CD4-positive, alpha-beta T cell (primary cell): ENCODE results near the gene MPHOSPH9. TPM values are rescaled to one million over a fixed set of nuclear protein-coding genes. Genes with fewer than 3 reads are reported as not detected.
A peak's percentile ranks its signal among the peaks of the same experiment; 100 is the strongest.
"Not testable (repeated sequence)": the region's sequence is repeated elsewhere in the genome, so short reads cannot be mapped to it uniquely, and the experiment has no call there.

ENCODE experiments used
- ATAC-seq: fragments of 200-7000 bp; cut with Tn5 transposase; one replicate; pipeline ENCODE4 v1.10.0; 2022; ENCODE audit warnings: mild to moderate bottlenecking; ENCODE audit not compliant: poor library complexity
- CTCF ChIA-PET: fragments of 350-600 bp; sonication (Branson Sonifier 250); formaldehyde crosslinking; loops from one replicate; lab custom pipeline; 2021; ENCODE audit warnings: antibody characterized with exemption, inconsistent platforms; lab: Charles Lee
- POLR2A ChIA-PET: fragments of 350-600 bp; sonication (Branson Sonifier 250); formaldehyde crosslinking; loops from one replicate; lab custom pipeline; 2021; ENCODE audit warnings: antibody characterized with exemption, inconsistent platforms; lab: Charles Lee
- DNase-seq, 14 experiments: peaks; one replicate each; pipeline ENCODE4 v3.0.0-alpha.2; 2013 to 2020; ENCODE audit warnings: mixed read lengths in 2 of 14
- H3K27ac ChIP-seq, 2 donors: one replicate each; pipeline versions ENCODE4 v1.5.1 to v1.7.0; 2013; ENCODE audit warnings: low read length in 2 of 2, low read depth in 1 of 2, mild to moderate bottlenecking in 1 of 2
- H3K27me3 ChIP-seq, 2 experiments: 1 replicate in 1 of 2; 2 replicates in 1 of 2; pipeline versions ENCODE4 v1.6.1 to v1.7.0; 2013; ENCODE audit warnings: low read length in 2 of 2, control low read depth in 1 of 2, mild to moderate bottlenecking in 1 of 2, moderate library complexity in 1 of 2; ENCODE audit not compliant: insufficient read depth in 2 of 2, control insufficient read depth in 1 of 2
- H3K36me3 ChIP-seq: one replicate; pipeline ENCODE4 v1.6.1; 2013; ENCODE audit warnings: low read length, control low read depth; ENCODE audit not compliant: insufficient read depth
- H3K4me1 ChIP-seq: one replicate; pipeline ENCODE4 v1.6.1; 2013; ENCODE audit warnings: low read length, control low read depth; ENCODE audit not compliant: insufficient read depth
- H3K4me3 ChIP-seq: one replicate; pipeline ENCODE4 v1.5.1; 2013; ENCODE audit warnings: mild to moderate bottlenecking, low read length, moderate library complexity
- H3K9me3 ChIP-seq, 2 experiments: 1 replicate in 1 of 2; 2 replicates in 1 of 2; pipeline versions ENCODE4 v1.6.1 to v1.7.0; 2013; ENCODE audit warnings: low read length in 2 of 2, mild to moderate bottlenecking in 2 of 2, control low read depth in 1 of 2, moderate library complexity in 1 of 2; ENCODE audit not compliant: control insufficient read depth in 1 of 2, insufficient read depth in 1 of 2
- H3K27ac Mint-ChIP-seq: one replicate; pipeline ENCODE4 v1.8.0; 2020; ENCODE audit warnings: mixed read lengths
- H3K27me3 Mint-ChIP-seq: one replicate; pipeline ENCODE4 v1.8.0; 2021; ENCODE audit warnings: mixed read lengths
- H3K36me3 Mint-ChIP-seq: one replicate; pipeline ENCODE4 v1.8.0; 2021; ENCODE audit warnings: low read depth, mixed read lengths
- H3K4me1 Mint-ChIP-seq: one replicate; pipeline ENCODE4 v1.8.0; 2021; ENCODE audit warnings: low read depth, mixed read lengths
- H3K4me3 Mint-ChIP-seq: one replicate; pipeline ENCODE4 v1.8.0; 2020; ENCODE audit warnings: mild to moderate bottlenecking, mixed read lengths
- H3K9me3 Mint-ChIP-seq: one replicate; pipeline ENCODE4 v1.8.0; 2020; ENCODE audit warnings: mixed read lengths
- intact Hi-C, 2 experiments: fragments of 100-400 bp; cut with DNase I in 1 of 2; cut with micrococcal nuclease in 1 of 2; formaldehyde crosslinking; loops; one replicate each; pipeline versions ENCODE4 v1.15.1 to v1.9.0; 2023 to 2025; cut with DNase I, micrococcal nuclease
- total RNA-seq, 174 experiments: library from RNA in 2 of 174; stranded (reverse) in 2 of 174; gene quantifications; one replicate each; pipeline ENCODE4 v1.2.3 and lab custom pipeline; 2021 to 2026
- TF ChIP-seq, protein P1 (sequence below): fragments of 200-600 bp; IDR thresholded peaks from one replicate; pipeline ENCODE4 v1.8.0; 2022; ENCODE audit warnings: antibody characterized with exemption, mild to moderate bottlenecking

MPHOSPH9 gene
- total RNA-seq, 2 experiments from 2014 or later, result 80.9 to 84.5 TPM

- Mint-ChIP-seq H3K36me3 (peaks cover 57% of the 10 kb centered on the region), H3K4me3 (no peak overlapping the region), H3K4me1 (peaks cover 29% of the 10 kb centered on the region), H3K27ac (no peak overlapping the region), H3K9me3 (no peaks in the 10 kb centered on the region), H3K27me3 (no peaks in the 10 kb centered on the region)
- Histone ChIP-seq H3K9me3 (no peaks in the 10 kb centered on the region), H3K4me3 (no peak overlapping the region), H3K4me1 (peaks cover 25% of the 10 kb centered on the region), H3K27me3 (no peaks in the 10 kb centered on the region), H3K27ac (no peak overlapping the region), H3K36me3 (peaks cover 52% of the 10 kb centered on the region)
- intact Hi-C loops, result no loop called here
- TF ChIP-seq, protein P1, sequence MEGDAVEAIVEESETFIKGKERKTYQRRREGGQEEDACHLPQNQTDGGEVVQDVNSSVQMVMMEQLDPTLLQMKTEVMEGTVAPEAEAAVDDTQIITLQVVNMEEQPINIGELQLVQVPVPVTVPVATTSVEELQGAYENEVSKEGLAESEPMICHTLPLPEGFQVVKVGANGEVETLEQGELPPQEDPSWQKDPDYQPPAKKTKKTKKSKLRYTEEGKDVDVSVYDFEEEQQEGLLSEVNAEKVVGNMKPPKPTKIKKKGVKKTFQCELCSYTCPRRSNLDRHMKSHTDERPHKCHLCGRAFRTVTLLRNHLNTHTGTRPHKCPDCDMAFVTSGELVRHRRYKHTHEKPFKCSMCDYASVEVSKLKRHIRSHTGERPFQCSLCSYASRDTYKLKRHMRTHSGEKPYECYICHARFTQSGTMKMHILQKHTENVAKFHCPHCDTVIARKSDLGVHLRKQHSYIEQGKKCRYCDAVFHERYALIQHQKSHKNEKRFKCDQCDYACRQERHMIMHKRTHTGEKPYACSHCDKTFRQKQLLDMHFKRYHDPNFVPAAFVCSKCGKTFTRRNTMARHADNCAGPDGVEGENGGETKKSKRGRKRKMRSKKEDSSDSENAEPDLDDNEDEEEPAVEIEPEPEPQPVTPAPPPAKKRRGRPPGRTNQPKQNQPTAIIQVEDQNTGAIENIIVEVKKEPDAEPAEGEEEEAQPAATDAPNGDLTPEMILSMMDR, result no peak
- ATAC-seq, result no peak
- no peak for DNase-seq
- ChIA-PET POLR2A (interaction anchor here (1.1 kb wide), 1 partner anchor 21 kb away, joined by 3 read pairs; the partner anchor contains the start of genes MPHOSPH9 and MTRFR), CTCF (no interaction called here)
These were observed 20.9 kb upstream of the MPHOSPH9 start for GRCh38 chr12:123253641-123254459.

- H3K27me3 ChIP-seq, H3K4me3 Mint-ChIP-seq, H3K9me3 Mint-ChIP-seq, DNase-seq, H3K27ac ChIP-seq, POLR2A ChIA-PET, intact Hi-C loops, ATAC-seq, H3K9me3 ChIP-seq, H3K27me3 Mint-ChIP-seq, H3K27ac Mint-ChIP-seq, H3K4me3 ChIP-seq: not testable (repeated sequence)
- H3K36me3 ChIP-seq, result peaks cover 49% of the 10 kb centered on the region
- H3K4me1 ChIP-seq, result peaks cover 28% of the 10 kb centered on the region
- Mint-ChIP-seq H3K4me1 (peaks cover 44% of the 10 kb centered on the region), H3K36me3 (peaks cover 69% of the 10 kb centered on the region)
- CTCF ChIA-PET, result interaction anchor here (0.9 kb wide), 1 partner anchor 14 kb away, joined by 3 read pairs; no protein-coding TSS in a partner anchor
These were observed 19.4 kb upstream of the MPHOSPH9 start for GRCh38 chr12:123252365-123252764.

DNA sequence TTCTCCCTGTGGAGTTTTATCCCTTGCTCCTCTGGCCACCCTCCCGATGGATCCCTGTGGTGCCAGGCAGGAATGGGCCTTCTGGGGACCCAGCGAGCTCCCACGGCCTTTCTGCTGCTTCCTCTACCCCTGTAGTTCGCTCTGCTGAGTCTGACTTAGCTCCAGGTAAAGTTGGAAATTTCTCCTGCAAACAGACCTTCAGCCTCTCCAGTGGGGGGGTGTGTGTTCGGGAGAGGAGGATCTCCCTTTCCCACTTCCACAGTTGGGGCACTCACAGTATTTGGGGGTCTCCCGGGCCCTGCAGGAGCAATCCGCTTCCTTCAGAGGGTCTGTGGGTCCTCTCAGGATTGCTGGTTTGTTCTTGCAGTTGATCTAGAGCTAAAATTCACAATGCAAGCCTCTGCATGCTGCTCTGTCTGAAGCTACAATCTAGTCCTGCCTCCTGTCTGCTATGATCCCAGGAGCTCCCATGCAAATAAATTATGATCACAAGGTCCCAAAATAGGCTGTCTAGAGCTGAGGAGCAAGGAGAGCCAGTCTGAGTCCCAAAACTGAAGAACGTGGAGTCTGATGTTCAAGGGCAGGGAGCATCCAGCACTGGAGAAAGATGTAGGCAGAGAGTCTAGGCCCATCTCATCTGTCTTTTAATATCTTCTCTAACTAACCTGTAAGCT, 18.6 kb upstream of the MPHOSPH9 start:
- peaks cover 29% of the 10 kb centered on the region for H3K4me1 ChIP-seq
- ChIA-PET CTCF (interaction anchor here (0.9 kb wide), 1 partner anchor 14 kb away, joined by 3 read pairs; no protein-coding TSS in a partner anchor), POLR2A (no interaction called here)
- no peak overlapping the region for H3K4me3 Mint-ChIP-seq
- peaks cover 43% of the 10 kb centered on the region for H3K36me3 ChIP-seq
- H3K9me3 ChIP-seq, result no peaks in the 10 kb centered on the region
- intact Hi-C loops, result no loop called here
- ATAC-seq (no peak), DNase-seq (no peak)
- no peaks in the 10 kb centered on the region for H3K27me3 Mint-ChIP-seq
- H3K27me3 ChIP-seq, result no peaks in the 10 kb centered on the region
- TF ChIP-seq, protein P1, result no peak
- H3K9me3 Mint-ChIP-seq, result no peaks in the 10 kb centered on the region
- peak overlapping the region in 1 of 2 donors; percentile 25 for H3K27ac ChIP-seq
- H3K4me3 ChIP-seq, result no peak overlapping the region
- peaks cover 66% of the 10 kb centered on the region for H3K36me3 Mint-ChIP-seq
- H3K4me1 Mint-ChIP-seq, result peaks cover 50% of the 10 kb centered on the region
- H3K27ac Mint-ChIP-seq, result peak overlapping the region; percentile 36
